WTC11 (cell line): Measurements from ENCODE around the gene PRRT4. TPM values are rescaled to one million over a fixed set of nuclear protein-coding genes. Genes with fewer than 3 reads are reported as not detected.

Source experiments
- ATAC-seq: fragments of 200-7000 bp; cut with Tn5 transposase; 2 replicates; pipeline ENCODE4 v1.10.0; 2021; ENCODE audit warnings: mild to moderate bottlenecking, moderate library complexity
- CTCF ChIA-PET: fragments of 300-600 bp; sonication (Branson Sonifier 250); formaldehyde crosslinking; loops from one replicate; lab custom pipeline; 2021; ENCODE audit warnings: antibody characterized with exemption; lab: Charles Lee
- POLR2A ChIA-PET: fragments of 350-600 bp; sonication (Branson Sonifier 250); formaldehyde crosslinking; loops from one replicate; lab custom pipeline; 2021; ENCODE audit warnings: antibody characterized with exemption; lab: Charles Lee
- DNase-seq: peaks from one replicate; pipeline ENCODE4 v3.0.0; 2021; ENCODE audit warnings: low spot score
- H3K27ac Mint-ChIP-seq: 2 replicates; pipeline ENCODE4 v1.8.0; 2021; ENCODE audit warnings: mixed read lengths
- H3K27me3 Mint-ChIP-seq: 2 replicates; pipeline ENCODE4 v1.8.0; 2021; ENCODE audit warnings: low read depth, mild to moderate bottlenecking, moderate library complexity, mixed read lengths
- H3K36me3 Mint-ChIP-seq: 2 replicates; pipeline ENCODE4 v1.8.0; 2021; ENCODE audit warnings: mixed read lengths
- H3K4me1 Mint-ChIP-seq: 2 replicates; pipeline ENCODE4 v1.8.0; 2022; ENCODE audit warnings: mixed read lengths
- H3K4me3 Mint-ChIP-seq: 2 replicates; pipeline ENCODE4 v1.8.0; 2021; ENCODE audit warnings: mild to moderate bottlenecking, moderate library complexity, mixed read lengths
- H3K9me3 Mint-ChIP-seq: 2 replicates; pipeline ENCODE4 v1.8.0; 2021; ENCODE audit warnings: mixed read lengths
- ATF6 ChIP-seq: sonication (generic); formaldehyde crosslinking; IDR thresholded peaks from 2 replicates; pipeline ENCODE4 v1.8.1; 2023; ENCODE audit warnings: mild to moderate bottlenecking, missing genetic modification reagents
- CDX4 ChIP-seq: fragments of 250-450 bp; sonication (Bioruptor Pico); IDR thresholded peaks from 2 replicates; pipeline ENCODE4 v1.9.0; 2021; ENCODE audit warnings: moderate library complexity, mild to moderate bottlenecking, inconsistent platforms, borderline replicate concordance
- ELF4 ChIP-seq: sonication (generic); formaldehyde crosslinking; IDR thresholded peaks from 2 replicates; pipeline ENCODE4 v1.8.1; 2022; ENCODE audit warnings: low read depth, mild to moderate bottlenecking, moderate library complexity, missing genetic modification reagents
- EMX1 ChIP-seq: fragments of 250-450 bp; sonication (Bioruptor Pico); IDR thresholded peaks from 2 replicates; pipeline ENCODE4 v1.8.0; 2021; ENCODE audit warnings: mild to moderate bottlenecking
- ESRRA ChIP-seq: sonication (generic); formaldehyde crosslinking; IDR thresholded peaks from 2 replicates; pipeline ENCODE4 v1.8.1; 2022; ENCODE audit warnings: mild to moderate bottlenecking, missing genetic modification reagents, borderline replicate concordance
- FOXP1 ChIP-seq: sonication (generic); formaldehyde crosslinking; IDR thresholded peaks from 2 replicates; pipeline ENCODE4 v1.8.0; 2022; ENCODE audit warnings: missing genetic modification reagents, mild to moderate bottlenecking, moderate library complexity, borderline replicate concordance
- GTF2I ChIP-seq: fragments of 250-450 bp; sonication (Bioruptor Pico); conservative IDR thresholded peaks from 2 replicates; pipeline ENCODE4 v1.4.0; 2021; ENCODE audit warnings: mild to moderate bottlenecking
- IRF2 ChIP-seq: sonication (generic); formaldehyde crosslinking; IDR thresholded peaks from 2 replicates; pipeline ENCODE4 v1.8.0; 2022; ENCODE audit warnings: low read depth, missing genetic modification reagents, borderline replicate concordance
- MYBL2 ChIP-seq: sonication (generic); formaldehyde crosslinking; IDR thresholded peaks from 2 replicates; pipeline ENCODE4 v1.8.1; 2023; ENCODE audit warnings: mild to moderate bottlenecking, moderate library complexity, missing genetic modification reagents
- NFATC4 ChIP-seq: fragments of 250-450 bp; sonication (Bioruptor Pico); IDR thresholded peaks from 2 replicates; pipeline ENCODE4 v1.9.0; 2021; ENCODE audit warnings: mild to moderate bottlenecking
- NFYB ChIP-seq: sonication (generic); formaldehyde crosslinking; conservative IDR thresholded peaks from 2 replicates; pipeline ENCODE4 v1.8.0; 2022; ENCODE audit warnings: low read depth, missing genetic modification reagents
- NR1H2 ChIP-seq: sonication (generic); formaldehyde crosslinking; IDR thresholded peaks from 2 replicates; pipeline ENCODE4 v1.9.0; 2021; ENCODE audit warnings: mild to moderate bottlenecking, moderate library complexity, missing genetic modification reagents
- RELA ChIP-seq: sonication (generic); formaldehyde crosslinking; IDR thresholded peaks from 2 replicates; pipeline ENCODE4 v1.8.1; 2022; ENCODE audit warnings: missing genetic modification reagents, mild to moderate bottlenecking, borderline replicate concordance
- SMAD3 ChIP-seq: sonication (generic); formaldehyde crosslinking; IDR thresholded peaks from 2 replicates; pipeline ENCODE4 v1.8.0; 2022; ENCODE audit warnings: missing genetic modification reagents, mild to moderate bottlenecking, borderline replicate concordance
- ZBTB21 ChIP-seq: sonication (generic); formaldehyde crosslinking; IDR thresholded peaks from 2 replicates; pipeline ENCODE4 v1.8.1; 2023; ENCODE audit warnings: mild to moderate bottlenecking, missing genetic modification reagents, borderline replicate concordance
- ZNF121 ChIP-seq: sonication (generic); formaldehyde crosslinking; IDR thresholded peaks from 2 replicates; pipeline ENCODE4 v1.8.0; 2023; ENCODE audit warnings: missing genetic modification reagents
- total RNA-seq: library from RNA; stranded (reverse); gene quantifications from 3 replicates; pipeline ENCODE4 v1.2.3, GENCODE V29; 2021
- TF ChIP-seq, protein P1 (sequence below): sonication (generic); formaldehyde crosslinking; conservative IDR thresholded peaks from 2 replicates; pipeline ENCODE4 v1.8.1; 2023; ENCODE audit warnings: mild to moderate bottlenecking, low read depth, missing genetic modification reagents, moderate library complexity
- TF ChIP-seq, protein P2 (sequence below): sonication (generic); formaldehyde crosslinking; IDR thresholded peaks from 2 replicates; pipeline ENCODE4 v1.8.0; 2023; ENCODE audit warnings: mild to moderate bottlenecking, missing genetic modification reagents
- TF ChIP-seq, protein P3 (sequence below): sonication (generic); formaldehyde crosslinking; IDR thresholded peaks from 2 replicates; pipeline ENCODE4 v1.8.1; 2023; ENCODE audit warnings: mild to moderate bottlenecking, missing genetic modification reagents, borderline replicate concordance
- TF ChIP-seq, protein P4 (sequence below): sonication (generic); formaldehyde crosslinking; IDR thresholded peaks from 2 replicates; pipeline ENCODE4 v1.8.1; 2023; ENCODE audit warnings: mild to moderate bottlenecking, missing genetic modification reagents, moderate library complexity

The PRRT4 gene
- total RNA-seq, 1 experiment from 2014 or later, result 1.2 TPM

DNA sequence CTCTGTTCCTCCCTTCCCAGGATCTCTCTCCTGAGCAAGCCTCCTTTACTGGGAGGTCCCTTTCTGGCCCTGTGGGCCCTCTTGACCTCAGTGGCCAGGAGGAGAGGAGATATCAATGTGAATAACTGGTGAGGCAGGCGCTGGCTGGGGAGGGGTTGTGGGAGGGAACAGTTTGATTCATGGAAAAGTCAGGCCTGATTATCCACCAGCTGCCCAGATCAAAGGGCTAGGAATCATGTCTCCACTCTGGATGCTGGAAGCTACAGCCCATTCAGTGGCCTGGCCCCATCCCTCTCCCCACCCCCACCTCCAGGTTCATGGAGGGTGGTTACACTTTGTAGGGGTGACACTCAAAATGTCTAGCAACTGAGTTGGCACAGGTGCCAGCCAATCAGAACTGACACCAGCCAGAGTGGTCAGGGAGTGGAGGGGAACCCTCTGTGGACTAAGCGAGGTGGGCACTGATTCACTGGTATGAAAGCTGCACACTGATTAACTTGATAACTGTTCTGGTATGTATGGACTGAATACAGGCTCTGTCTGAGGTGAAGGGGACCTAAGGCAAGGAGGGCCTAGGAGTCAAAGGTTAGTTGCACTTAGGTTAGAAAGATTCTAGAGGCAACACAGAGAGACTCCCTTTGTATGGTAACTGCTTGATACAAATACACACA lies 4.8 kb downstream of the PRRT4 start (continued):
- TF ChIP-seq, protein P1, sequence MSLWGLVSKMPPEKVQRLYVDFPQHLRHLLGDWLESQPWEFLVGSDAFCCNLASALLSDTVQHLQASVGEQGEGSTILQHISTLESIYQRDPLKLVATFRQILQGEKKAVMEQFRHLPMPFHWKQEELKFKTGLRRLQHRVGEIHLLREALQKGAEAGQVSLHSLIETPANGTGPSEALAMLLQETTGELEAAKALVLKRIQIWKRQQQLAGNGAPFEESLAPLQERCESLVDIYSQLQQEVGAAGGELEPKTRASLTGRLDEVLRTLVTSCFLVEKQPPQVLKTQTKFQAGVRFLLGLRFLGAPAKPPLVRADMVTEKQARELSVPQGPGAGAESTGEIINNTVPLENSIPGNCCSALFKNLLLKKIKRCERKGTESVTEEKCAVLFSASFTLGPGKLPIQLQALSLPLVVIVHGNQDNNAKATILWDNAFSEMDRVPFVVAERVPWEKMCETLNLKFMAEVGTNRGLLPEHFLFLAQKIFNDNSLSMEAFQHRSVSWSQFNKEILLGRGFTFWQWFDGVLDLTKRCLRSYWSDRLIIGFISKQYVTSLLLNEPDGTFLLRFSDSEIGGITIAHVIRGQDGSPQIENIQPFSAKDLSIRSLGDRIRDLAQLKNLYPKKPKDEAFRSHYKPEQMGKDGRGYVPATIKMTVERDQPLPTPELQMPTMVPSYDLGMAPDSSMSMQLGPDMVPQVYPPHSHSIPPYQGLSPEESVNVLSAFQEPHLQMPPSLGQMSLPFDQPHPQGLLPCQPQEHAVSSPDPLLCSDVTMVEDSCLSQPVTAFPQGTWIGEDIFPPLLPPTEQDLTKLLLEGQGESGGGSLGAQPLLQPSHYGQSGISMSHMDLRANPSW (CRISPR knock-in tag), result no peak

GRCh38 chr7:128353610-128354009 lies 7.9 kb downstream of the PRRT4 start:
- Mint-ChIP-seq H3K27ac (no peak overlapping the region), H3K9me3 (no peaks in the 10 kb centered on the region), H3K4me1 (peaks cover 9% of the 10 kb centered on the region), H3K27me3 (peaks cover 85% of the 10 kb centered on the region), H3K36me3 (no peaks in the 10 kb centered on the region), H3K4me3 (no peak overlapping the region)
- POLR2A ChIA-PET, result interaction anchor here (1.1 kb wide), 1 partner anchor 34 kb away, joined by 3 read pairs; no protein-coding TSS in a partner anchor
- TF ChIP-seq IRF2, result no peak
- no peak for TF ChIP-seq NFYB (CRISPR knock-in tag)
- TF ChIP-seq MYBL2 (CRISPR knock-in tag), result no peak
- no peak for TF ChIP-seq NR1H2 (CRISPR knock-in tag)
- TF ChIP-seq ELF4 (CRISPR knock-in tag), result no peak
- TF ChIP-seq RELA, result no peak
- no peak for TF ChIP-seq ZNF121 (CRISPR knock-in tag)
- no peak for TF ChIP-seq ATF6 (CRISPR knock-in tag)
- TF ChIP-seq, protein P2, sequence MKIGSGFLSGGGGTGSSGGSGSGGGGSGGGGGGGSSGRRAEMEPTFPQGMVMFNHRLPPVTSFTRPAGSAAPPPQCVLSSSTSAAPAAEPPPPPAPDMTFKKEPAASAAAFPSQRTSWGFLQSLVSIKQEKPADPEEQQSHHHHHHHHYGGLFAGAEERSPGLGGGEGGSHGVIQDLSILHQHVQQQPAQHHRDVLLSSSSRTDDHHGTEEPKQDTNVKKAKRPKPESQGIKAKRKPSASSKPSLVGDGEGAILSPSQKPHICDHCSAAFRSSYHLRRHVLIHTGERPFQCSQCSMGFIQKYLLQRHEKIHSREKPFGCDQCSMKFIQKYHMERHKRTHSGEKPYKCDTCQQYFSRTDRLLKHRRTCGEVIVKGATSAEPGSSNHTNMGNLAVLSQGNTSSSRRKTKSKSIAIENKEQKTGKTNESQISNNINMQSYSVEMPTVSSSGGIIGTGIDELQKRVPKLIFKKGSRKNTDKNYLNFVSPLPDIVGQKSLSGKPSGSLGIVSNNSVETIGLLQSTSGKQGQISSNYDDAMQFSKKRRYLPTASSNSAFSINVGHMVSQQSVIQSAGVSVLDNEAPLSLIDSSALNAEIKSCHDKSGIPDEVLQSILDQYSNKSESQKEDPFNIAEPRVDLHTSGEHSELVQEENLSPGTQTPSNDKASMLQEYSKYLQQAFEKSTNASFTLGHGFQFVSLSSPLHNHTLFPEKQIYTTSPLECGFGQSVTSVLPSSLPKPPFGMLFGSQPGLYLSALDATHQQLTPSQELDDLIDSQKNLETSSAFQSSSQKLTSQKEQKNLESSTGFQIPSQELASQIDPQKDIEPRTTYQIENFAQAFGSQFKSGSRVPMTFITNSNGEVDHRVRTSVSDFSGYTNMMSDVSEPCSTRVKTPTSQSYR (CRISPR knock-in tag), result no peak
- TF ChIP-seq GTF2I (CRISPR knock-in tag), result no peak
- no peak for ATAC-seq
- CTCF ChIA-PET, result interaction anchor here (0.8 to 1.5 kb wide), 5 partner anchors 9 to 106 kb away, joined by 3 to 16 read pairs (median 4); no protein-coding TSS in a partner anchor
- DNase-seq, result no peak

GRCh38 chr7:128353189-128353588 lies 8.3 kb downstream of the PRRT4 start:
- ATAC-seq, result no peak
- Mint-ChIP-seq H3K27ac (no peak overlapping the region), H3K4me3 (no peak overlapping the region), H3K9me3 (no peaks in the 10 kb centered on the region), H3K4me1 (peaks cover 9% of the 10 kb centered on the region), H3K36me3 (no peaks in the 10 kb centered on the region), H3K27me3 (peaks cover 85% of the 10 kb centered on the region)
- ChIA-PET POLR2A (interaction anchor here (1.1 kb wide), 1 partner anchor 35 kb away, joined by 3 read pairs; no protein-coding TSS in a partner anchor), CTCF (interaction anchor here (0.9 to 1.5 kb wide), 5 partner anchors 9 to 107 kb away, joined by 3 to 16 read pairs (median 5); no protein-coding TSS in a partner anchor)
- DNase-seq, result no peak
- no peak for TF ChIP-seq MYBL2 (CRISPR knock-in tag)
- TF ChIP-seq EMX1 (CRISPR knock-in tag), result no peak
- TF ChIP-seq CDX4 (CRISPR knock-in tag), result no peak
- TF ChIP-seq, protein P3, sequence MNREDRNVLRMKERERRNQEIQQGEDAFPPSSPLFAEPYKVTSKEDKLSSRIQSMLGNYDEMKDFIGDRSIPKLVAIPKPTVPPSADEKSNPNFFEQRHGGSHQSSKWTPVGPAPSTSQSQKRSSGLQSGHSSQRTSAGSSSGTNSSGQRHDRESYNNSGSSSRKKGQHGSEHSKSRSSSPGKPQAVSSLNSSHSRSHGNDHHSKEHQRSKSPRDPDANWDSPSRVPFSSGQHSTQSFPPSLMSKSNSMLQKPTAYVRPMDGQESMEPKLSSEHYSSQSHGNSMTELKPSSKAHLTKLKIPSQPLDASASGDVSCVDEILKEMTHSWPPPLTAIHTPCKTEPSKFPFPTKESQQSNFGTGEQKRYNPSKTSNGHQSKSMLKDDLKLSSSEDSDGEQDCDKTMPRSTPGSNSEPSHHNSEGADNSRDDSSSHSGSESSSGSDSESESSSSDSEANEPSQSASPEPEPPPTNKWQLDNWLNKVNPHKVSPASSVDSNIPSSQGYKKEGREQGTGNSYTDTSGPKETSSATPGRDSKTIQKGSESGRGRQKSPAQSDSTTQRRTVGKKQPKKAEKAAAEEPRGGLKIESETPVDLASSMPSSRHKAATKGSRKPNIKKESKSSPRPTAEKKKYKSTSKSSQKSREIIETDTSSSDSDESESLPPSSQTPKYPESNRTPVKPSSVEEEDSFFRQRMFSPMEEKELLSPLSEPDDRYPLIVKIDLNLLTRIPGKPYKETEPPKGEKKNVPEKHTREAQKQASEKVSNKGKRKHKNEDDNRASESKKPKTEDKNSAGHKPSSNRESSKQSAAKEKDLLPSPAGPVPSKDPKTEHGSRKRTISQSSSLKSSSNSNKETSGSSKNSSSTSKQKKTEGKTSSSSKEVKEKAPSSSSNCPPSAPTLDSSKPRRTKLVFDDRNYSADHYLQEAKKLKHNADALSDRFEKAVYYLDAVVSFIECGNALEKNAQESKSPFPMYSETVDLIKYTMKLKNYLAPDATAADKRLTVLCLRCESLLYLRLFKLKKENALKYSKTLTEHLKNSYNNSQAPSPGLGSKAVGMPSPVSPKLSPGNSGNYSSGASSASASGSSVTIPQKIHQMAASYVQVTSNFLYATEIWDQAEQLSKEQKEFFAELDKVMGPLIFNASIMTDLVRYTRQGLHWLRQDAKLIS (CRISPR knock-in tag), result no peak
- TF ChIP-seq FOXP1 (CRISPR knock-in tag), result no peak
- TF ChIP-seq, protein P4, sequence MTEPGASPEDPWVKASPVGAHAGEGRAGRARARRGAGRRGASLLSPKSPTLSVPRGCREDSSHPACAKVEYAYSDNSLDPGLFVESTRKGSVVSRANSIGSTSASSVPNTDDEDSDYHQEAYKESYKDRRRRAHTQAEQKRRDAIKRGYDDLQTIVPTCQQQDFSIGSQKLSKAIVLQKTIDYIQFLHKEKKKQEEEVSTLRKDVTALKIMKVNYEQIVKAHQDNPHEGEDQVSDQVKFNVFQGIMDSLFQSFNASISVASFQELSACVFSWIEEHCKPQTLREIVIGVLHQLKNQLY (CRISPR knock-in tag), result no peak
- no peak for TF ChIP-seq NFATC4
- TF ChIP-seq ZBTB21, result no peak
- TF ChIP-seq ESRRA (CRISPR knock-in tag), result no peak
- no peak for TF ChIP-seq SMAD3 (CRISPR knock-in tag)
- no peak for TF ChIP-seq GTF2I (CRISPR knock-in tag)
